ENCODE measurements around the gene SSR4. TPM values are rescaled to one million over a fixed set of nuclear protein-coding genes. Genes with fewer than 3 reads are reported as not detected.

Gene SSR4
- total RNA-seq, 1 donor from 2014 or later: 128 TPM

DNA sequence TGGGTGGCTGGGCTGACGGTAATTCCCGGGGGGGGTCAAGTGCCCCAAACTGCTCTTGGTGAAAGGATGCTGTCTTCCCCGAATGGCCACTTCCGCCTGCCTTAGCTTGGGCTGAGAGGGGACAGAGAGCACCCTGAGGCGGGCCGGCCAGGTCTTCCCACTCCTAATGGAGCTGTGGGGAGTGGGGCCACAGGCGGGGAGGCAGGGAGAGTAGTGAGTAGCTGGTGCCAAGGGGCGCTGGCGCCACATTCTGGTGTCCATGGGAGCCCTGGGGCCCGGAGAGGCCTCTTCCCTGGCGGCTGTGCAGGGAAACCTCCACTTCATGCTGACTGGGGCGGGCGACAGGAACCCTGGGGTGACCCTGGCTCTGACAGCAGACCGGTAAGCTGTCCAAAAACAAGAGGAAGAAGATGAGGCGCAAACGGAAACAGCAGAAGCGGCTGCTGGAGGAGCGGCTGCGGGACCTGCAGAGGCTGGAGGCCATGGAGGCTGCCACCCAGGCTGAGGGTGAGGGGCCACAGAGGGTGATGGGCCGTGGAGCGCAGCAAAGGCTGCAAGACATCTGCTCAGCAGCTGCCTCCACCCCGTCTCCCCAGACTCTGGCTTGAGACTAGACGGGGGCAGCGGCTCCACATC is 11.0 kb upstream of the SSR4 start:
- no peak overlapping the region for H3K4me3 ChIP-seq (ENCODE audit: low read depth, low read length)
- no peak for DNase-seq (ENCODE audit: low read depth)
- TF ChIP-seq CTCF (conservative IDR thresholded peaks at IDR 0.05; ENCODE audit: low read depth, low read length): no peak

GRCh38 chrX:153784325-153784967 is 10.0 kb upstream of the SSR4 start:
- no peak for TF ChIP-seq CTCF (conservative IDR thresholded peaks at IDR 0.05; ENCODE audit: low read depth, low read length)
- no peak overlapping the region for H3K4me3 ChIP-seq (ENCODE audit: low read depth, low read length)
- no peak for DNase-seq (ENCODE audit: low read depth)

- TF ChIP-seq CTCF (conservative IDR thresholded peaks at IDR 0.05; ENCODE audit: low read depth, low read length): no peak
- no peak overlapping the region for H3K4me3 ChIP-seq (ENCODE audit: low read depth, low read length)
- DNase-seq (ENCODE audit: low read depth): no peak
Observed at GRCh38 chrX:153786669-153787068, 7.8 kb upstream of the SSR4 start.

GRCh38 chrX:153789654-153790053 is 4.8 kb upstream of the SSR4 start:
- no peak for DNase-seq (ENCODE audit: low read depth)
- TF ChIP-seq CTCF (conservative IDR thresholded peaks at IDR 0.05; ENCODE audit: low read depth, low read length): no peak
- no peak overlapping the region for H3K4me3 ChIP-seq (ENCODE audit: low read depth, low read length)

DNA sequence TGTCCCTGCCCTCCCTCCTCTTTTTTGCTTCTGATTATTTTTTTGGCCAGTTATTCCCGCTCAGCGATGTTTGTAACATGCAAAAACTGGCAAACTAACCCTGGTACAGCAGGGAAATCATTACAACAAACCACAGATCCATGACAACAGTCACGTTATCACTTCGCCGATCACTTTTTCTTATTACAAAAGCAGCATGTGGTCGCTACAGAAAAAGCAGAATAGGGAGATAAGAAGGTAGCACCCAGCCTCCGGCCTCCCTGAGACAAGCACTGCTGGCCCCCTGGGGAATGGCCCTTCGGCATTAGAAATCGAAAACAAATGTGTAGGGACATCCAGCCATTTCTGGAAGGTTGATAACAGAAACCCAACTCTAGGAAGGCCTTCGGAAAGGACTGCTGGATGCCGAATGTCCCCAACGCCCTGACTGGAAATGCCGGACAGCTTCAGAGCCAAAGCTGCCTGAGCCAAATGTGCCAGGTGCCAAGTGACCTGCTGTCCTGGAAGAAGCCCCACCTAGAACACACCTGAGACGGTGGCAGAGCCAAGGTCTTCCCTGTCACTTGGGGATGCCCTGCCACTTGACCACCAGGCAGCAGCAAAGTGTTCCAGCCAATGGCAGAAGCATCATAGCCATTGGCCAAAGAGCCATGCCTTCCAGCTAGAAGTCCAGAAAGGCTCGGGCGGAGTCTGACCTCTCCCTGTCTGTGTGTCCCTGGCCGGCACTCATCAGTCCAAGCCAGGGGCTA is 3.2 kb upstream of the SSR4 start:
- H3K4me3 ChIP-seq (ENCODE audit: low read depth, low read length): no peak overlapping the region
- DNase-seq (ENCODE audit: low read depth): no peak
- no peak for TF ChIP-seq CTCF (conservative IDR thresholded peaks at IDR 0.05; ENCODE audit: low read depth, low read length)

GRCh38 chrX:153792368-153792767 is 2.1 kb upstream of the SSR4 start:
- TF ChIP-seq CTCF (conservative IDR thresholded peaks at IDR 0.05; ENCODE audit: low read depth, low read length): no peak
- no peak for DNase-seq (ENCODE audit: low read depth)
- no peak overlapping the region for H3K4me3 ChIP-seq (ENCODE audit: low read depth, low read length)
